ENCODE measurements around the gene PRTG.

The PRTG gene

DNA sequence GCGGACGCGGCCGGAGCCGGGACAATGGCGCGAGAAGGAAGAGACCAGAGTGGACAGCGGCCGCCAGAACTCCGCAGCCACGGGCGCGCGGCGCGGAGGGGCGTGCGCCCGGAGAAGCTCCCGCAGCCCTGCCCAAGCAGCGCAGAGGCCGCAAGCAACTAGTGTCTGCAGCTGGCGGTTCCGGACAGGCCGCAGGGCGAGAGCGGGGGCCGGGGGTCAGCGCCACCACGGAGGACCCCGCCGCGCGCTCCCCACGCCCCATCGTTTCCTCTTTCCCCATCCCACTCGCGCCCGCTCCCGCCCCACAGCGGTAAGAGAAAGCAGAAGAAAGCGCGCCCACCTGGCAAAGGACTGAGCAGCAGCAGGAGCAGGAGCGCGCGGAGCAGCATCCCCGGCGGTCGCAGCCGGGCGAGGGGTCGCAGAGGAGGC, 440 bp downstream of the PRTG start:
- TF ChIP-seq POLR2AphosphoS5 (IDR thresholded peaks at IDR 0.05; ENCODE audit: low read depth) = no peak
- TF ChIP-seq GABPA (IDR thresholded peaks at IDR 0.05; ENCODE audit: low read depth) = no peak
- TF ChIP-seq, protein P1, sequence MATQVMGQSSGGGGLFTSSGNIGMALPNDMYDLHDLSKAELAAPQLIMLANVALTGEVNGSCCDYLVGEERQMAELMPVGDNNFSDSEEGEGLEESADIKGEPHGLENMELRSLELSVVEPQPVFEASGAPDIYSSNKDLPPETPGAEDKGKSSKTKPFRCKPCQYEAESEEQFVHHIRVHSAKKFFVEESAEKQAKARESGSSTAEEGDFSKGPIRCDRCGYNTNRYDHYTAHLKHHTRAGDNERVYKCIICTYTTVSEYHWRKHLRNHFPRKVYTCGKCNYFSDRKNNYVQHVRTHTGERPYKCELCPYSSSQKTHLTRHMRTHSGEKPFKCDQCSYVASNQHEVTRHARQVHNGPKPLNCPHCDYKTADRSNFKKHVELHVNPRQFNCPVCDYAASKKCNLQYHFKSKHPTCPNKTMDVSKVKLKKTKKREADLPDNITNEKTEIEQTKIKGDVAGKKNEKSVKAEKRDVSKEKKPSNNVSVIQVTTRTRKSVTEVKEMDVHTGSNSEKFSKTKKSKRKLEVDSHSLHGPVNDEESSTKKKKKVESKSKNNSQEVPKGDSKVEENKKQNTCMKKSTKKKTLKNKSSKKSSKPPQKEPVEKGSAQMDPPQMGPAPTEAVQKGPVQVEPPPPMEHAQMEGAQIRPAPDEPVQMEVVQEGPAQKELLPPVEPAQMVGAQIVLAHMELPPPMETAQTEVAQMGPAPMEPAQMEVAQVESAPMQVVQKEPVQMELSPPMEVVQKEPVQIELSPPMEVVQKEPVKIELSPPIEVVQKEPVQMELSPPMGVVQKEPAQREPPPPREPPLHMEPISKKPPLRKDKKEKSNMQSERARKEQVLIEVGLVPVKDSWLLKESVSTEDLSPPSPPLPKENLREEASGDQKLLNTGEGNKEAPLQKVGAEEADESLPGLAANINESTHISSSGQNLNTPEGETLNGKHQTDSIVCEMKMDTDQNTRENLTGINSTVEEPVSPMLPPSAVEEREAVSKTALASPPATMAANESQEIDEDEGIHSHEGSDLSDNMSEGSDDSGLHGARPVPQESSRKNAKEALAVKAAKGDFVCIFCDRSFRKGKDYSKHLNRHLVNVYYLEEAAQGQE (IDR thresholded peaks at IDR 0.05; ENCODE audit: insufficient replicate concordance, low read depth) = no peak
- no peak for TF ChIP-seq SPI1 (IDR thresholded peaks at IDR 0.05; ENCODE audit: borderline replicate concordance, low read depth)
- TF ChIP-seq, protein P2, sequence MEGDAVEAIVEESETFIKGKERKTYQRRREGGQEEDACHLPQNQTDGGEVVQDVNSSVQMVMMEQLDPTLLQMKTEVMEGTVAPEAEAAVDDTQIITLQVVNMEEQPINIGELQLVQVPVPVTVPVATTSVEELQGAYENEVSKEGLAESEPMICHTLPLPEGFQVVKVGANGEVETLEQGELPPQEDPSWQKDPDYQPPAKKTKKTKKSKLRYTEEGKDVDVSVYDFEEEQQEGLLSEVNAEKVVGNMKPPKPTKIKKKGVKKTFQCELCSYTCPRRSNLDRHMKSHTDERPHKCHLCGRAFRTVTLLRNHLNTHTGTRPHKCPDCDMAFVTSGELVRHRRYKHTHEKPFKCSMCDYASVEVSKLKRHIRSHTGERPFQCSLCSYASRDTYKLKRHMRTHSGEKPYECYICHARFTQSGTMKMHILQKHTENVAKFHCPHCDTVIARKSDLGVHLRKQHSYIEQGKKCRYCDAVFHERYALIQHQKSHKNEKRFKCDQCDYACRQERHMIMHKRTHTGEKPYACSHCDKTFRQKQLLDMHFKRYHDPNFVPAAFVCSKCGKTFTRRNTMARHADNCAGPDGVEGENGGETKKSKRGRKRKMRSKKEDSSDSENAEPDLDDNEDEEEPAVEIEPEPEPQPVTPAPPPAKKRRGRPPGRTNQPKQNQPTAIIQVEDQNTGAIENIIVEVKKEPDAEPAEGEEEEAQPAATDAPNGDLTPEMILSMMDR (IDR thresholded peaks at IDR 0.05; ENCODE audit: insufficient read depth, low read length) = no peak
- Histone ChIP-seq H3K27ac (replicated peaks) (no peak overlapping the region), H3K4me3 (replicated peaks; ENCODE audit: insufficient read depth, low read length) (peak overlapping the region; percentile 42), H3K27me3 (ENCODE audit: insufficient read depth, poor library complexity, severe bottlenecking) (peaks cover 46% of the 10 kb centered on the region)
- DNase-seq (ENCODE audit: low read depth in 1 of 2, low spot score in 1 of 2) = peak in 1 of 2 experiments; percentile 26

DNA sequence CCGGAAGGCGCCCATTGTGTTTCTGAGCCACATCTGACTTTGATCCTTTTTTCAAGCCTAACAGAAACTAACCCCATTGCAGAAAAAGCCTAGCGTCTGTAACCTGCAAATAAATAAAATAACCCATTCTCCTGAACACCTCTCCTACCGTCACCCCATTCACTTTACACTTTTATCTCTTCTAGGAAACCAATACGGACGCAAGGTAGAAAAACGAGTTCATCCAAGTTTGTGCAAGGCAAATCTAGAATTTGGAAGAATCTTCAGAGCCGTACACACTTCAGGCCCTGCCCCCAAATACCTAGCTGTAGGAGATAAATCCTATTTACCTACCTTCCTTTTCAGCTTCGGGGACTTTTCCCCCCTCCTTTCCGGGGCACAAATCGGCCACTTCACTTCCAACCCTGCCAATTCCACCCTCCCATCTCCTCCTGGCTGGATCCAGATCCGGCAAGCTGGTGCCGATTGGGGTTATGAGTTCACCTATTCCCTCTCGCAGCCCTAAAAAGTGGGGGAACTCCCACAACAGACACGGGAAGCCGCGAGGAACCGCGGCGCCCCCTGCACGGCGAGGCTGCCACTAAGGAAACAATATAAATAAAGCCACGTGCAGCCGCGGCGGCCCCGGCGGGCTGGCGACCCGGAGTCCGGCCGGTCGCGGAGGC, 987 bp downstream of the PRTG start:
- no peak overlapping the region for H3K27ac ChIP-seq (replicated peaks)
- H3K4me3 ChIP-seq (replicated peaks; ENCODE audit: insufficient read depth, low read length) = peak overlapping the region; percentile 42
- DNase-seq (ENCODE audit: low read depth in 1 of 2, low spot score in 1 of 2) = no peak
- TF ChIP-seq, protein P1 (IDR thresholded peaks at IDR 0.05; ENCODE audit: insufficient replicate concordance, low read depth) = no peak
- no peak for TF ChIP-seq GABPA (IDR thresholded peaks at IDR 0.05; ENCODE audit: low read depth)
- TF ChIP-seq SPI1 (IDR thresholded peaks at IDR 0.05; ENCODE audit: borderline replicate concordance, low read depth) = no peak
- TF ChIP-seq, protein P2 (IDR thresholded peaks at IDR 0.05; ENCODE audit: insufficient read depth, low read length) = no peak
- no peak for TF ChIP-seq POLR2AphosphoS5 (IDR thresholded peaks at IDR 0.05; ENCODE audit: low read depth)
- H3K27me3 ChIP-seq (ENCODE audit: insufficient read depth, poor library complexity, severe bottlenecking) = peaks cover 49% of the 10 kb centered on the region

DNA sequence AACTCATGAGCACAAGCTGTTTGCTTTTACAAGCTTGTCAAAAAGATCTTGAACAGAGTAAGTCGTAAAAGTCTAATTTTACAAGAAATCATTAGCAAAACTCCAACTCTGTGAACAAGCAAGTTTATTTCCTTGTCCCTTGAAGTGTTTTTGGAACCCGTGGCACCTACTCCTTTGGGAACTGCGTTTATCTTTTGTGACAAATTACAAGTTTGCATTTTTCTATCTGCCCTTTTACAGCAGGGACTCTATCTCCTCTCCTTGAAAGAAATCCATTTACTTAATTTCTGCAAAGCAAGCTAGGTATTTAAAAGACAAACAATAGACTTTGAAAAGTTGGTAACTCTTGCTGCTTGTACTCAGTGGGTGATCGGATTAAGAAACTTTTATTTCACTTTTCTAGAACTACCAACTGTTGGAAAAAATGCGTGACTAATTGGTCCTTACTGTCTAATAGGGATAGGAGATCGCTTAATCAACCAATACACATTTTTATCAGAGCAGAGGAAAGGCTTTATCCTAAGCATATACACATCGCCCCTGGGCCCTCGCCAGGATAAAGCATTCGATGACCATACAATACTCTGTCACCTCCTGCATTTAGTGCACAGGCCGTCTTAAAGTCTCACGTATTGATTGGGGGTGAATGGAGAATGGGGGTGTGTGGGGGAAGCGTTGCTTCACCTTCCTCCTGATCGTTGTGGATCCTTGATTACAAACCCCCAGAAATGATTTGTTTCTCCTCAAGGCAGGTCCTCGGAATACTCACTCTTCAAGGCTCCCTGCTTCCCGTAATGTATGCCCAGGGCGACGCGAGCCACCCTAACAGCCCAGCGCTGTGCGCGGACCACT, 1.7 kb downstream of the PRTG start:
- TF ChIP-seq POLR2AphosphoS5 (IDR thresholded peaks at IDR 0.05; ENCODE audit: low read depth) (no peak), SPI1 (IDR thresholded peaks at IDR 0.05; ENCODE audit: borderline replicate concordance, low read depth) (no peak), GABPA (IDR thresholded peaks at IDR 0.05; ENCODE audit: low read depth) (no peak)
- TF ChIP-seq, protein P2 (IDR thresholded peaks at IDR 0.05; ENCODE audit: insufficient read depth, low read length) = no peak
- no peak overlapping the region for H3K4me3 ChIP-seq (replicated peaks; ENCODE audit: insufficient read depth, low read length)
- no peak overlapping the region for H3K27ac ChIP-seq (replicated peaks)
- no peak for DNase-seq (ENCODE audit: low read depth in 1 of 2, low spot score in 1 of 2)
- H3K27me3 ChIP-seq (ENCODE audit: insufficient read depth, poor library complexity, severe bottlenecking) = peaks cover 49% of the 10 kb centered on the region
